NK-92 (cell line): ENCODE results near the gene KEL.

Source experiments
- DNase-seq: peaks from one replicate; lab custom pipeline; 2025; ENCODE audit not compliant: unreplicated experiment; lab: John Stamatoyannopoulos, UW

The KEL gene

DNA sequence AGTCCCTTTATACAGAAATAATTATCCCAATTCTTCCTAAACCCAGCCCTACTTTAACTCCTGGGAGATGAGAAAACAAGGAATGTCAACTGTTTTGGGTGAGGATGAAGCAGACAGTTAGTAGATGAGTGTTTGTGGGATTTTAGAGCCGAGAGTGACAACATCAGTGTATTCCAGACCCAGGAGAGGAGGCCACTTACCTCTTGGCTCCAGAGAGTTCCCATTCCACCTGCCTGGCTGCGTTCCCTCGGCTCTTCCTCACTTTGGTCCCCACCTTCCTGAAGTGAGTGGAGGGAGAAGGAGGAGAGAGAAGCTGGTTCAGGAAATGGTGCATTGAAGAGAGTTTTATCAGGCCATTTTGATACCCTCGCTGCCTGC, 579 bp downstream of the KEL start:
- DNase-seq: no peak

DNA sequence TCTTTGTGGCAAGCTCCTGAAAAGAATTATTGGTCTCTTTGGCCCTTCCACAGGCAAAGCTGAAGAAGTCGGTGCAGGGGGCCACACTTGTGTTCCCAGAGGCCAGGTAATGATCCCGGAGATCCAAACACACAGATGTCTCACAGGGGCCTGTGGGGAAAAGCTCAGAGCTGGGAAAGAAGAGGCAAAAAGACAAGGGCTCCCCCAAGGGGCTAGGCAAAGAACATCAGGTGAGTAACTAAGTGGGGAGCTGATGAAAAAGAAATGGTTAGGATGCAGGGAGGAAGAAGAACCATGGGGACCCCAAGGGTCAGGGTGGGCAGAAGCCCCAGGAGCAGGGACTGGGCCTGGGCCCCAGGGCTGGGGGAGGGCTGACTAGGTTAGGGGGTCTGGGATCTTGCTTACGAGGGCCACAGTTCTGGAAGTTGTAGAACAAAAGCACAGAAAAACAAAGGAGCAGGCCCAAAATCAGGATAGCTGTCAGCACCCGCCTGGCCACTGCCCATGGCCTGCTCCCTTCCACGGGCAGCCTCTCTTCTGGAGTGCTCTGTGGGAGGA, 1.1 kb downstream of the KEL start:
- DNase-seq: no peak

DNA sequence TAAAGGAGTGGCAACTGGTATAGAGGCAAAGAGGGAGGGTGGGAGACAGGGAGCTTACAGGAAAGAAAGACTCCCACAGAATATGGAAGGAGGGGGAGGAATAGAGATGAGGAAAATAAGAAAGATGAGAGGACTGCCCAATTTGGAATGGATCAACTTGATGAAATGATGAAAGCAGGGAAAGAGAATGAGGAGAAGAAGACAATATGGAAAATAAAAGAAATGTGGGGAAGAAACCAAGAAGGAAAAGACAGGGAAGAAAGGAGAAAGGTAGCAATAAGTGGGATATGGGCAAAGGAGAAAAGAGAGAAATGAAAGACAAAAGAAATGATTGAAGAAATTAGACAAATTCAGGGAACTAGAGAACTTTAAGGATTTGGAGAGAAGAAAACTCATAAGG, 3.0 kb downstream of the KEL start:
- DNase-seq: no peak

DNA sequence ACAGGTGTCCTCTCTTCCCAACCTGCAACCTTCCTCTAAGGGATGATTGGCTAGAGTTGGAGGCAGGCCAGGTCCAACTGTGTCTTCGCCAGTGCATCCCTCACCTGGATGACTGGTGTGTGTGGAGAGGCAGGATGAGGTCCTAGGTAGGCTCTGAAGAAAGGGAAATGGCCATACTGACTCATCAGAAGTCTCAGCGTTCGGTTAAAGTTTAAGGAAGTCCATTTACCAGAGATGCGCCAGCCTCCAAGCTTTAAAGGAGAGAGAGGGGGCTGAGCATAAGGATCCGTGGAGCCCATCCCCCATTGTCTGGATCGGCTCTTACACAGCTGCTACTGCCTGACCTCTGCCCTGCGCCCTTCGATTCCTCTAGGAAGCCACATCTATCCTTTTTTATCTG, 4.4 kb downstream of the KEL start:
- no peak for DNase-seq

DNA sequence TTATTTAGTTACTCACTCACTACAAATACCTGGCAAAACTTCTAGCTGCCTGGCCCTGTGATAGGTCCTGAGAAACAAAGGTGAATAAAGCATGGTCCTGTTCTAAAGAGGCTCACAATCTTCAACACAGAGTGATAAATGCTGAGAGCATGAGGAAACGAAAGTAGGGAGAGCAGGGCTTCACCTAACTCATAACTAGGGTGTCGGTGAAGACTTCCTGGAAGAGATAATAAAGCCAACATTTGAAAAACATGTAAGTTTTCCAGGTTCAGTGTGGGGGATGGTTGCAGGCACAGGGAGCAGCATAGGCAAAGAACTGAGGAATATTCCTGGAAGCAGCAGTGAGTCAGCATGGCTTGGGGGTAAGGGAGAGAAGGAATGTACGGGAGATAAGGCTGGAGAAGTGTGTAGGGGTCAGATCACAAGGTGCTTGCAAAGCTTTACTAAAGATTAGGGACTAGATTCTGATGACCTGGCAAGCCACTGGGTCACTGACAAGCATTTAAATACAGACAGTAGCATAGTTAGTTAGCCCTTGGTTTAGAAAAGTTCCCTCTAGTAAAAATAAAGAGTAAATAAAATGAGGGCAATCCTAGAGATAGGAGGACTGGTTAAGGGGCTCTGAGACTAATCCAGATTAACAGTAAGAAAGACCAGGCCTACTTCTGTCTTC, 5.1 kb downstream of the KEL start:
- no peak for DNase-seq

DNA sequence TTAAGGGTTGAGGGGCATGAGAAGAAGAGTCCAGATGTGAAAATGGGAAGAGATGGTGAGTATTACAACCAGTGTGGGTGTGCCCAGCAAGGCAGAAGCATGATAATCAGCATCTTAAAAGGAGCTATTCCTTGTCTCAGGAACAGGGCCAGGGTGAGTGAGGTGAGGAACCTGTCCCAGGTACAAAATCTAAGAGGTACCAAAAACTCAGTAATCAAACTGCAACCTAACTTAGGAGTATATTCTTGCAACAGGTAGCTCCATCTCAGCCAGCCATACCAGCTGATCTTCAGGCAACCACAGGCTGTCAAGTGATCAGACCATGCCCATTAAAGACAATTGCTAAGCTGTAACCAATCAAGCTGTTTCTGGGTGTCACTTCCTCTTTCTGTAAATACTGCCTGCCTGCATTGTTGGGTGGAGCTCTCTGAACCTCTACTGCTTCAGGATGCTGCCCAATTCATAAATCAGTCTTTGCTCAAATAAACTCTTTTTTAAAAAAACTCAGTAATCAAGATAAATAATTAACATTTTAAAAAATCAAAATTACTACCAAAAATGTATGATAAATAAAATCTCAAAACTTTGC, 7.4 kb downstream of the KEL start:
- no peak for DNase-seq

DNA sequence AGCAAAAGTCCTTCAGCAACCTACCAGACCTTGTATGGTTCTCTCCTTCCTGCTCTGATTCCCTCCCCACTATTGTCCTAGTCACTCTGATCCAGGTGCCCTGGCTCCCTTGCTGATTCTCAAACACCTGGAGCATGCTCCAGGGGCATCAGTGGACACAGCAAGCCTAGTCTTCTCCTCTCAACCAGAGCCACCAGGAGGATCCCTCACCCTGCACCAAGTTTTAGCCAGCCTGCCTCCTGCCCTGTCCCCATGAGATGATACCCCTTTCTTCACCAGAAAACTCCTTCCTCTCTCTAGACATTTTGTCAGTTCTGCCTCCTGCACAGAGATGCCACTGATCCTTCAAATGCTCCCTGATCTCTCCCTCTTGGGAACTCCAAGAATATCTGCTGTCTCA, 11.9 kb downstream of the KEL start:
- DNase-seq: no peak

DNA sequence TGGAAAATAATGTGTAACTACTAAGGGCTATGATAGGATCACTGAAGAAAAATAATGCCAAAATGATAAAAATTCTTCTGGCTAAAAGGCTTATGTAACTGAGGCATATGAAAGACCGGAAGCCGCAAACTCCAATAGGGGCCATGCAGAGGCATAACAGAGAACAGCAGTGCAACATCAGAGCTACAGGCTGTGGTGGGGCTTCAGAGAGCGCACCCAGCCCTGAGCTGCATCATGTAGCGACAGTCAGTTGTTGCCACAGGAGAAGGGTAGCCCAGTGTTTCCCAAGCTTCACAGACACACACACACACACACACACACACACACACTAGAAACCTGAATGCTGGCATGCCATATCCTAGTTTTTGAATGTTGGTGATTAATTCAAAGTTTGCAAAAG, 13.6 kb downstream of the KEL start:
- DNase-seq: no peak

DNA sequence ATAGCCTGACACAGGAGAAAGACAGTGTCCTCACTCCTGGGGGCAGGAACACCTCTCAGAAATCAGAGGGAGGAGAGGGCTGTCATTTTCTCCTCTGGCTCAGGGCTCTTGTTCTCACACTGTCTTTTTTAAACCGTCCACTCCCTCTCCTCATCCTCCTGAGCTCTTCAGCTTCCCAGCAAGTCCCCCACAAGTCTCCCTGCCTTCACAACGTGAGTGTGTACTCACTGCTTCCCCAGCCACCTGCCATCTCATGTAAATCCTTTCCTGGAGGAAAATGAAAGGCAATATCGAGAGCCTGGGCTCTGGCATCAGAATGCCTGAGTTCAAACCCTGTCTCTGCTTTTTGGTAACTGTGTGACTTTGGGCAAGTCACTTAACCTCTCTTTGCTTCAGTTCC, 17.2 kb downstream of the KEL start:
- no peak for DNase-seq

DNA sequence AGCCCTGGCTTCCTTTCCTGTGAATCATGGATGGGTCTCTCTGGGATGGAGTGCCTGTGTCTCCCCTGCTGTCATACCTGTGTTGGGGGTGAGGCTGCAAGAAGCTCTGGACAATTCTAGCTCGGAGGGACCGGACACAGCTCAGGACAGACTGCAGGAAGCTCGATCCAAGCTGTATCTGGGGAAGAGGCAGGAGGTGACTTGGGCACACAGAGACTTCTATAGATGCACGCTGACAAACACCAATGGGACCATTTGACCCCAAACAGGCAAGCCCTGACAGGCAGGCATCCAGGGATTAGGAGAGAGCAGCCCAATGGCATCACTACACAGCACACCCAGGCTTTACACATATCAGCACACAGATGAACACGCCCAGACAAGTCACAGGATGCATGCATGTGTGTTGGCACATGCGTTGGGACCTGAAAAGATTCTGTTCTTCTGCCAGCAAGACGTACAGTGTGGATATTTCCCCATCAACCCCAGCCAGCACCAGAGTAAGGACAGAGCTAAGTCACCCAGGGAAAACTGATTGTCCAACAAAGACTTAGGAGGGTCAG, 18.4 kb downstream of the KEL start:
- DNase-seq: no peak

DNA sequence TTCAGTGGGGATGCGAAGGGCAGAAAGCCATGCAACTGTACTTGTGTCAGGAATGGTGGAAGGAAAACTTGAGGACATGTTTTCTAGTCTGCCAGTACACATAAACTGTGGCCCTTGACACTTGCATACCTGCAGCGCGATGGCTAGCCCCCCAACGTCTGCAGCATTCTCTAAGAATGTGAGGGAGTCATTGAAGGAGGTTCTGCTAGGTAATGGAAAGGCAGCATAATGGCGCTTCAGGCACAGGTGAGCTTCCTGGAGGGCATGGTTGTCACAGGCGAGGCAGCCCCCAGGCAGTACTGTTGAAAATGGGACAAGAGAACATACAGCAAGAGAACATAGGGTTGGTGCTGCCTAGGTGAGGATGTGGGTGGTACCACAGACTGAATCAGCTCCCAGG, 19.4 kb downstream of the KEL start:
- DNase-seq: no peak

DNA sequence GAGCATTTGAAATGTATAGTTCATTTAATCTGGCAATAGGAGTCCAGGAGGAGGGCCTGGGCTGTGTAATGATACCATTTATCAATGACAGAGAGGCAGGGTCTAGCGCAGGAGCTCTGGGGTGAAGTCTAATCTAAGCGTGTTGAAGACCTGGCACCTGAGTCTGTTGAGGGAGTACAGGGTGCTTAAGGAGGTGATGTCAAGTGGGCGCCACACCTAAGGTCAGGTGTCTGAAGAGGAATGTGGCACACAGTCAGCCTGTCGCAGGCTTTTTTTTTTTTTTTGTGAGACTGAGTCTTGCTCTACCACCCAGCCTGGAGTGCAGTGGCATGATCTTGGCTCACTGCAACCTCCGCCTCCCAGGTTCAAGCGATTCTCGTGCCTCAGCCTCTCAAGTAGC, 20.6 kb downstream of the KEL start:
- DNase-seq: no peak

DNA sequence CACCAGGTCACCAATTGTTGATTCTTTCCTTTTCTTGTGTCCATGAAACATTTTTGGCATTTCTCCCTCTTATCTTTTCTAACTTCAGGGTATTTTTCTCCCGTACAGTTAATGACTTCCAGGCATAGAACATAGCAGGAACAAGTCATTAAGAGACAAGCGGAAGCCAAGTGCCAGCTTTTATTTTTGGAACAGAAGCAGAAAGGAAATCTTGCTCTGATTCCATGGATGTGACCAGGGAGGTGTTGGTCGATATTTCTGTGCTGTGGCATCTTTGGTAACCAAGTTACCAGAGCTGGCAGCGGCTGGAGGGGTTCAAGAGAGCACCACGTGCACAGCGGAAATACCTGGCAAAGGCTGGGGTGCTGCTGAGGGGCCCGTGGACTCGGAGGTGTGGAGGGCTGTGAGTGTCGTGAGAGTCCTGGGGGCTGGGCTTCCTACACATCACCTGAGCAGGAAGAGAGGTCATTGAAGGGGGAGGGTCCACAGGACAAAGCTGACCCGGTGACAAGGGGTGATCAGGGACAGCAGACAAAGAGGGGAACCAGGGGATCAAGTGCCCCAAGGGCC, 21.1 kb downstream of the KEL start:
- DNase-seq: no peak

DNA sequence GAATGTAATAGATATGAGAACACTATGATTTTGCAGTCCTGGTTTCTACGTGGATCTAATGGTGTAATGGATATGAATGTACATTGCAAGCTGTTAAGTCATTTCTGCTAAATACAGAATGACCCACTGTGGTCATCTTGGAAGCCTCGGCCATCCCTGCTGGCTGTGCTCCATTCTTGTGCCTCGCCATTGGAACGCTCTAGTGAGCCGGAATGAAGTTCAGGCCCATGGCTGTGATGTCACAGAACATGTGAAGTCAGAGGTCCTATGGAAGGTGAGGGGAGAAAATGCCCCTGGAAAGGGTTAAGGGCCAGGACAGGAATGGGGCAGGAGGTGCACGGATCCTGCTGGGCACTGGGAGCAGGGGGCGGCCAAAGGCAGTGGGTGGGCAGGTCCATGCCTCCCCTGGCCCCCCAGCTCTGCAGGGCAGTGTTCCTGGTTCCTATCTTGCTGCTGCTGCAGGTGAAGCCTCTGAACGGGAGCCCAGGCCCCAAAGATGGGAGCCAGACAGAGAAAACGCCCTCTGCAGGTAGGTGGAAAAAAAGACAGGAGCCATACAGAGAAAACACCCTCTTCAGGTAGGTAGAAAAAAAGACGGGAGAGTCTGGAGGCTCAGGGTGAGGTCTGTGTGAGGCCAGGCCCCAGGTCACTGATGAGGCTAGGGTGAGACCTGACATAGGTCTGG, 22.8 kb downstream of the KEL start, which contains the start of gene LLCFC1:
TSS of gene LLCFC1 (plus strand) at position 259 of the 685 bp plus-strand sequence. CDS start at position 397, 138 bp downstream.
- no peak for DNase-seq

DNA sequence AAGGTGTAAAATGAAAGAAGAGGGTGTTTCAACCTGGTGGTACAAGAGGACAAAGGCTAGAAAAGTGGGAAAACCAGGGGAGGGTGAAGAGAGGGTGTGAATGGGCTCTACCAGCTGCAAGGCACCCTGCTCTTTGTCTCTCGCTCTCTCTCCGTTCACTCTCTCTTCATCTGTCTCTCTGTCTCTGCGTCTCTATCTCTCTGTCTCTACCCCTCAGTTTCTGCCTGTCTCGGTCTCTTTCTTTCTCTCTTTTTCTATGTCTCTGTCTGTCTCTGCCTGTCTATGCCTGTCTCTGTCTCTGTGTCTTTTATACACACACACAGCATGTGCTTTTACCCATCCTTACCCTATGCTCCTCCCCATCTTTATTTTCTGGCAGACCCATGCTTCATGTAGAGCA, 23.6 kb downstream of the KEL start:
- DNase-seq: no peak

DNA sequence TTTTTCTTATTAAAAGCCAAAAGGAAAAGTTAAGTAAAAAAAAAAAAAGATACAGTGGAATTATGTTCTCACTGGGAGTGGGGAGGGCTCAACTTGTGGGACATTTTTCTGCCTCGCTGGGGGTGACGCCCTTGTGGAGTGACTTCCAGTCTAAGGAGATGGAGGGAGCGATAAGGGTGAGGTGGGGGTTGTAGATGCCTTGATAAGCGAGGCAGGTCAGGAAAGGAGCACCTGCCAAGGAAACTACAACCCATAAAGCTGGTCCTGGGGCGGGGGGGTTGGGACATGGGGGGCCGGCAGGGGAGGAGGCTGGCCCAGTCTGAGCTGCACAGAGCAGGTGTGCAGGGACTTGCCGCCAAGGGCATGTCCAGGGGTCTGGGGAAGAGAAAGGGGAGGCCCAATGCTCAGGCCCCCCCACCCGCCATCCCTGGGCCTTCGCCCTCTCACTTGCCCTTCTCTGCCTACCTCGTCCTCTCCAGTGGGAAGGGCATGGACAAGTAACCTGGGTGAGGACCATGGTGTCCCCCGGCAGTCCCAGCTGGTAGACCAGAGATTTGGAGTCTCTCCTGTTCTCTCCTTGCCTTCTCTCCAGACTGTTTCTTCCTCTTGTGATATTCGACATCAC, 26.1 kb downstream of the KEL start:
- DNase-seq: no peak

DNA sequence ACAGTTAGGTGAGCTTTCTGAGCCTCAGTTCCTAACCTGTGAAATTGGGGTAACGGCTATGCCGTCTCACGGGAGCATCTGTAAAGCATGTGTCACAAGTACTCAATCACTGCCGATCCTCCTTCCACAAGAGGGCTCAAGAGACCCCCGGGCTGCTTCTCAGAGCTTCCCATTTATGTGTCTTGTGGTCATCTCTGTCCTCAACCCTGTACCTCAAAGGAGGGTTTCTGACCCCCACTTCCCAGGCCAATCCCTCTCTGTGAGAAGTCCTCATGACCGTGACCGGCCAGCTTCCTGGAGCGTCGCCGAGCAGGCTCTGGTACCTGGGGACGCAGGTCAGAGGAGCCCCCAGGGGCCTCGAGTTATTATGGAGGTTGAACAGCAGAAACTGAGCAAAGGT, 28.1 kb downstream of the KEL start:
- DNase-seq: no peak

DNA sequence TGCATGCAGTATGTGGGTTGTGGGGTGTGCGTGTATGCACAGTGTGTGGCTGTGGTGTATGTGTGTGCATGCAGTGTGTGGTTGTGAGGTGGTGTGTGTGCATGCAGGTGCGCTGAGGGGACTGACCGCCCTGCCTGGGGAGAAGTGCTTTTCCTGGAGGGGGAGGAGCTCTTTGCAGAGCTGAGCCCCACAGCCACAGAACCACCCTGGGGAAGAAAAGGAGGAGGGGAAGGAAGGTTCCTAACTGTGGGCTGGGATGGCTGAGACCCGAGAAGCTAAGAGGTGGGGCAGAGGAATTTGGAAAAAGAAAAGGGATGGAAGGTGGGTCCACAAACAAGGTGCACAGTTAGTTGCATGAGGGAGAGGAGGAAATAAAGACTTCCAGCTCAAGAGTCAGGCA, 28.5 kb downstream of the KEL start, which contains the start of gene TRPV5:
TSS of gene TRPV5 (minus strand) at position 123 of the 400 bp plus-strand sequence. CDS start 287 bp downstream, outside the sequence.
- no peak for DNase-seq

DNA sequence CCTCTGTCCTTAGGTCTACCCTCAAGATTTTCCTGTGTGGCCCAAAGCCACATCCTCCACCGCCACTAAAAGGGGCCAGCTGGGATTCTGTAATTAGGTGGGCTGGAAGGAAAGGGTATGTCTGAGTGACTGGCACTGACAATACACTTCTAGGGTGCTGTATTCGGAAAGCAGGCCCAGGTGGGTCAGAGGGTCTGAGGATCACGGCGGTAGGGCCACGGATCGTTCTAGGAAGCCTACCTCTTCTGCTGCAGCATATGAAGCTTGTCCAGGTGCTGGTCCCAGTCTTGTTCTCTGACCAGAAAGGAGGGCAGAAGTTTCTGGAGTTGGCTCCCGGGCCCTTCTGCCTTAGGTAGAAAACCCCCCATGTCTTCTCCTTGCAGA, 29.1 kb downstream of the KEL start:
- no peak for DNase-seq

DNA sequence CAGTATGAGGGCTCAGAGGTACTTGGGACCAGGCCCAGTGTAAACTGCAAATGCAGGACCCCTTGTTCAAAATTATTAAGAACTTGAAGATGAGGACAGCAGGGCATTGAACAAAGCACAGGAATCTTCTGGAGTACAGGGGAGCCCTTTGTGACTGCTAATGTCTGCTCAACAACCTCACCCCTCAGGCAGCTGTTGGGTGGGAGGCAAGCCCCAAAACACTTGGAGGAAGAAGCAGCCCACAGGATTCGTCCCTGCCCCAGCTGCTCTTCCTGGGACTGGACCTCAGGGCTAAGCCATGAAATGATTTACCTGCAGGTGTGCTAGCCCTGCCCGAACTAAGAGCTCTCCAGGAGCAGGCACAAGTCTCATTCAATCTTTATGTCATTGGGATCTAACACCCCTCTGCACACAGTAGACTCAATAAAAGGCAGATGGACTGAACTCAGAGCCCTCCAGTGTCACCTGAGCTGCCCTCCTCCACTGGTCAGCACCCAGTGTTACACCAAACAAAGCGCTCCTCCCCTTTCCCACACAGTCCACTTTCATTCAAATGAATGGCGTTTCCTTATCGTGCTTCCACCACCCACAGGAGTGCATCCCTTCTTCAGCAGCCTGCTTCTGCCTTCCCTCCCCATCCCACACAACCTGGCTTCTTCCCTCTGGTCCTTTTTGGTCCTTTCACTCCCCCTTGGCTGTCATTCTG, 29.6 kb downstream of the KEL start:
- DNase-seq: no peak
